ENCODE results near the gene DSCAML1.

DNA sequence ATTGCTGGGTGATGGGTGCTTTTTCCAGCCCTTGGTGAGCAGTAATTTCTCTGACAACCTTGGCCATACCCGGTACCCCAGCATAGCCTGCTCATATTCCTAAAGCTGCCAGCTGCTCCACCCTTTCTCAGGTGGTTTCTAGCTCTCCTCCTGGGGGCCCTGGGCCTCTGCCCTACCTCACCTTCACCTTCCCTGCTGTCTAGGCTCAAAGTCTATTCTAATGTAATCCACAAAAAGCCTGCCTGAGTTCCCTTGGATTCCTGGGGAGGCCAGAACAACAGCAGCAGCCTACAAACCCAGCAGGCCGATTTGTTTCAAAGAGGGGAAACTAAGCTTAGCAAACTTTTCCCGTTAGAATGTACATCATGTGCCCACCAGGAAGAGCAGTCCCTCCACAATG, 117.6 kb downstream of the DSCAML1 start:
- TF ChIP-seq POLR2AphosphoS5 (IDR thresholded peaks at IDR 0.05; ENCODE audit: low read depth, low read length) (no peak), TAF1 (IDR thresholded peaks at IDR 0.05; ENCODE audit: low read depth, low read length) (no peak), SPI1 (IDR thresholded peaks at IDR 0.05; ENCODE audit: low read depth, low read length) (no peak), POLR2A (IDR thresholded peaks at IDR 0.05; ENCODE audit: low read depth, low read length) (no peak), POU2F2 (IDR thresholded peaks at IDR 0.05; ENCODE audit: low read depth, low read length) (no peak)

Data from GM12891 (cell line).